GM21723 (cell line): ENCODE data around the gene SPATA31E1.
"Not testable (repeated sequence)": the region's sequence is repeated elsewhere in the genome, so short reads cannot be mapped to it uniquely, and the experiment has no call there.

ENCODE experiments used
- ATAC-seq: cut with Tn5 transposase; IDR thresholded peaks from one replicate; pipeline ENCODE4 v1.9.1; 2021; ENCODE audit warnings: mild to moderate bottlenecking, moderate library complexity; ENCODE audit not compliant: unreplicated experiment

Gene SPATA31E1

GRCh38 chr9:87919013-87919412, 36.3 kb downstream of the SPATA31E1 start:
- not testable (repeated sequence) for ATAC-seq

- not testable (repeated sequence) for ATAC-seq
Measured at GRCh38 chr9:87921561-87921960, 38.9 kb downstream of the SPATA31E1 start.

- ATAC-seq: not testable (repeated sequence)
Measured at GRCh38 chr9:87923012-87923411, 40.3 kb downstream of the SPATA31E1 start.

- ATAC-seq: not testable (repeated sequence)
Measured at GRCh38 chr9:87924851-87925250, 42.2 kb downstream of the SPATA31E1 start.

- ATAC-seq: not testable (repeated sequence)
Measured at GRCh38 chr9:87929152-87929551, 46.5 kb downstream of the SPATA31E1 start.

GRCh38 chr9:87934444-87934843, 51.8 kb downstream of the SPATA31E1 start:
- ATAC-seq: not testable (repeated sequence)

- ATAC-seq: not testable (repeated sequence)
Measured at GRCh38 chr9:87937352-87937751, 54.7 kb downstream of the SPATA31E1 start.

- not testable (repeated sequence) for ATAC-seq
Measured at GRCh38 chr9:87937918-87938317, 55.2 kb downstream of the SPATA31E1 start.

GRCh38 chr9:87938336-87938735, 55.7 kb downstream of the SPATA31E1 start:
- not testable (repeated sequence) for ATAC-seq
